DOHH2 (cell line): ENCODE results near the gene PLXNB3.
"Not testable (repeated sequence)": the region's sequence is repeated elsewhere in the genome, so short reads cannot be mapped to it uniquely, and the experiment has no call there.

Source experiments
- H3F3A ChIP-seq: fragments of 200-600 bp; sonication (generic), shearing (Covaris generic); 2 replicates; pipeline ENCODE4 v1.6.0; 2016; ENCODE audit warnings: antibody characterized with exemption, mild to moderate bottlenecking; ENCODE audit not compliant: control insufficient read depth, insufficient read depth
- H3K27ac ChIP-seq: fragments of 200-600 bp; sonication (generic); 2 replicates; pipeline ENCODE4 v1.5.1; 2014; ENCODE audit warnings: low read depth, mild to moderate bottlenecking, low read length, moderate library complexity
- H3K27me3 ChIP-seq: fragments of 200-600 bp; sonication (generic); 2 replicates; pipeline ENCODE4 v1.6.1; 2014; ENCODE audit warnings: mild to moderate bottlenecking, low read length, mixed read lengths; ENCODE audit not compliant: control insufficient read depth
- H3K36me3 ChIP-seq: fragments of 200-600 bp; sonication (generic); 2 replicates; pipeline ENCODE4 v1.6.1; 2014; ENCODE audit warnings: mild to moderate bottlenecking, low read length, moderate library complexity, mixed read lengths; ENCODE audit not compliant: control insufficient read depth
- H3K4me1 ChIP-seq: fragments of 200-600 bp; sonication (generic); 2 replicates; pipeline ENCODE4 v1.6.1; 2014; ENCODE audit warnings: mild to moderate bottlenecking, low read length, mixed read lengths; ENCODE audit not compliant: control insufficient read depth
- H3K4me2 ChIP-seq: fragments of 200-600 bp; sonication (generic); 2 replicates; pipeline ENCODE4 v1.6.0; 2014; ENCODE audit warnings: mild to moderate bottlenecking, low read length, moderate library complexity
- H3K4me3 ChIP-seq: fragments of 200-600 bp; sonication (generic); 2 replicates; pipeline ENCODE4 v1.5.1; 2014; ENCODE audit warnings: mild to moderate bottlenecking, low read length, mixed read lengths
- H3K79me2 ChIP-seq: fragments of 200-600 bp; sonication (generic); 2 replicates; pipeline ENCODE4 v1.6.1; 2014; ENCODE audit warnings: mild to moderate bottlenecking, low read length, mixed read lengths; ENCODE audit not compliant: control insufficient read depth
- H3K9me2 ChIP-seq: fragments of 200-600 bp; sonication (generic); replicated peaks from 2 replicates; pipeline ENCODE4 v1.6.1; 2014; ENCODE audit warnings: mild to moderate bottlenecking, low read length, mixed read lengths; ENCODE audit not compliant: control insufficient read depth
- H3K9me3 ChIP-seq: fragments of 200-600 bp; sonication (generic); 2 replicates; pipeline ENCODE4 v1.6.1; 2014; ENCODE audit warnings: antibody characterized with exemption, low read length, mixed read lengths; ENCODE audit not compliant: control insufficient read depth, insufficient read depth
- H4K20me1 ChIP-seq: fragments of 200-600 bp; sonication (generic); 2 replicates; pipeline ENCODE4 v1.6.0; 2014; ENCODE audit warnings: low read depth, mild to moderate bottlenecking, antibody characterized with exemption, low read length, moderate library complexity; ENCODE audit not compliant: control insufficient read depth, insufficient read depth
- EZH2phosphoT487 ChIP-seq: fragments of 200-600 bp; sonication (generic); IDR thresholded peaks from 2 replicates; pipeline ENCODE4 v1.6.1; 2017; ENCODE audit warnings: borderline replicate concordance, mild to moderate bottlenecking, antibody characterized with exemption, low read length, moderate library complexity, mixed read lengths
- TF ChIP-seq, protein P1 (sequence below): fragments of 200-600 bp; sonication (generic); IDR thresholded peaks from one replicate; pipeline ENCODE4 v1.5.1; 2014; ENCODE audit warnings: antibody characterized with exemption, mild to moderate bottlenecking, low read depth, low read length; ENCODE audit not compliant: poor library complexity, severe bottlenecking

The PLXNB3 gene

DNA sequence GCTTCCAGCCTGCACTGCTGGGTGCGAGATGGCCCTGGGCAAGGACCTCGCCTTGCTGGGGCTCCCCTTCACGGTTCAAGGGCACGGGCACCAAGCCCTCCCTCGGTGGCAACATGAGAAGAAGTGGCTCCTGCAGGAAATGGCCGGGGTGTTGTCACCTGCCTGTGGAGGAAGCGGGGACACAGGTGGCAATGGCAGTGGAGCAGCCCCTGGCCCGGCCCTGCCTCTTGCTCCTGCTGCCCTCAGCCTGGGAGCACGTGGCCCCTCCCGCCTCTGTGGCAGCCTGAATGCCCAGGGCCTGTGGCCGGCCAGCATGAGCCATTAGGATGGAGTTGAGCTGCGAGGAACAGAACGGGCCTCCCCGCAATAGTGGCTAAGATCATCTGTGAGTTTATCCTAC is 22.6 kb upstream of the PLXNB3 start:
- H4K20me1 ChIP-seq: no peaks in the 10 kb centered on the region
- no peaks in the 10 kb centered on the region for H3K27me3 ChIP-seq
- H3K4me2 ChIP-seq: no peak overlapping the region
- peaks cover 6% of the 10 kb centered on the region for H3K4me1 ChIP-seq
- no peaks in the 10 kb centered on the region for H3K36me3 ChIP-seq
- no peaks in the 10 kb centered on the region for H3K9me2 ChIP-seq
- no peaks in the 10 kb centered on the region for H3K9me3 ChIP-seq
- H3K4me3 ChIP-seq: no peak overlapping the region
- TF ChIP-seq EZH2phosphoT487: no peak
- TF ChIP-seq, protein P1, sequence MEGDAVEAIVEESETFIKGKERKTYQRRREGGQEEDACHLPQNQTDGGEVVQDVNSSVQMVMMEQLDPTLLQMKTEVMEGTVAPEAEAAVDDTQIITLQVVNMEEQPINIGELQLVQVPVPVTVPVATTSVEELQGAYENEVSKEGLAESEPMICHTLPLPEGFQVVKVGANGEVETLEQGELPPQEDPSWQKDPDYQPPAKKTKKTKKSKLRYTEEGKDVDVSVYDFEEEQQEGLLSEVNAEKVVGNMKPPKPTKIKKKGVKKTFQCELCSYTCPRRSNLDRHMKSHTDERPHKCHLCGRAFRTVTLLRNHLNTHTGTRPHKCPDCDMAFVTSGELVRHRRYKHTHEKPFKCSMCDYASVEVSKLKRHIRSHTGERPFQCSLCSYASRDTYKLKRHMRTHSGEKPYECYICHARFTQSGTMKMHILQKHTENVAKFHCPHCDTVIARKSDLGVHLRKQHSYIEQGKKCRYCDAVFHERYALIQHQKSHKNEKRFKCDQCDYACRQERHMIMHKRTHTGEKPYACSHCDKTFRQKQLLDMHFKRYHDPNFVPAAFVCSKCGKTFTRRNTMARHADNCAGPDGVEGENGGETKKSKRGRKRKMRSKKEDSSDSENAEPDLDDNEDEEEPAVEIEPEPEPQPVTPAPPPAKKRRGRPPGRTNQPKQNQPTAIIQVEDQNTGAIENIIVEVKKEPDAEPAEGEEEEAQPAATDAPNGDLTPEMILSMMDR: no peak
- no peaks in the 10 kb centered on the region for H3F3A ChIP-seq
- no peaks in the 10 kb centered on the region for H3K79me2 ChIP-seq
- H3K27ac ChIP-seq: no peak overlapping the region

DNA sequence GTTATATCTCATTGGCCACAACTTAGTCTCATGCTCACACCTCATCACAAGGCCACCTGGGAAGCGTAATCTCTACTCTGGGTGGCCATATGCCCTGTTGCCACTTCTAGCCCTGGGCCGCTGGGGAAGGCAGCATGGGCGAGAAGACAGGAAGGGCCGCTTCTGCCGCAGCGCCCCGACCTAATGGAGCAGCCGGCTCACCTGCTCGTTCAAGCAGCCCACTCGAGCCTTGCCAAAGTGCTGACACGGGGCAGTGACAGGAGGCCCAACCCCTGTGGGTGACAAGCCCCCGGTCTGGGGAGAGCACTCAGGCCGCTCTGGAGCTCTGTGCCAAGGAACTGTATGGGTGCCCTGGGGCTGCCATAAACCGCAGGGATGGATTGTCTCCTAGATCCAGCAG is 21.9 kb upstream of the PLXNB3 start:
- H3F3A ChIP-seq, H3K4me3 ChIP-seq, H3K4me2 ChIP-seq, H3K27ac ChIP-seq, H3K4me1 ChIP-seq, H3K27me3 ChIP-seq, H4K20me1 ChIP-seq, H3K79me2 ChIP-seq, H3K9me2 ChIP-seq, H3K36me3 ChIP-seq, H3K9me3 ChIP-seq: not testable (repeated sequence)

DNA sequence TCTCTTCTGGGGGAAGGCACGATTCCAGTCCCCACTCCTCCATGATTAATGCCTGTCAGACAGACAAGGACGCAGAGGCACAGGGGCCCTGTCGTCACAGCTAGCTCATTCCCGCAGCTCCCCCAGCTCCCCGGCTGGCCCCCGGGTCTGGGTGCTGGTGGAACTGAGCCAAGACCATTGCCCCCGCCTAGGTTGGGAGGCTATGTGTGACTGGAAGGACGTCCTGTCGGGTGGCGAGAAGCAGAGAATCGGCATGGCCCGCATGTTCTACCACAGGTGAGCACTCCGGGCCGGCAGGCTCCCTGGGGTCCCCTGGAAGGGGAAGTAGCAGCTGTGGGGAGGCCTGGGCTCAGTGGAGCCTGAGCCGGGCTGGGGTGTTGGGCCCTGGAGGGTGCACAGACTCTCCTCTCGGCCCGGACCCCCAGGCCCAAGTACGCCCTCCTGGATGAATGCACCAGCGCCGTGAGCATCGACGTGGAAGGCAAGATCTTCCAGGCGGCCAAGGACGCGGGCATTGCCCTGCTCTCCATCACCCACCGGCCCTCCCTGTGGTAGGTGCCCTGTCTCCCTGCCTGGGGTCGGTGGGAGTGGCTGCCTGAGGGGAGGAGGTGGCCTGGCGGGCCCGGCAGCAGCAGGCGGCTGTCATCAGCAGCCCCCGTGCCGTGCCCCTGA is 21.1 kb upstream of the PLXNB3 start:
- H3K4me1 ChIP-seq, H3K9me3 ChIP-seq, H3K27ac ChIP-seq, H3K4me3 ChIP-seq, H3K27me3 ChIP-seq, H3K36me3 ChIP-seq, H3K4me2 ChIP-seq, H3K79me2 ChIP-seq, H3K9me2 ChIP-seq, H4K20me1 ChIP-seq, H3F3A ChIP-seq: not testable (repeated sequence)

DNA sequence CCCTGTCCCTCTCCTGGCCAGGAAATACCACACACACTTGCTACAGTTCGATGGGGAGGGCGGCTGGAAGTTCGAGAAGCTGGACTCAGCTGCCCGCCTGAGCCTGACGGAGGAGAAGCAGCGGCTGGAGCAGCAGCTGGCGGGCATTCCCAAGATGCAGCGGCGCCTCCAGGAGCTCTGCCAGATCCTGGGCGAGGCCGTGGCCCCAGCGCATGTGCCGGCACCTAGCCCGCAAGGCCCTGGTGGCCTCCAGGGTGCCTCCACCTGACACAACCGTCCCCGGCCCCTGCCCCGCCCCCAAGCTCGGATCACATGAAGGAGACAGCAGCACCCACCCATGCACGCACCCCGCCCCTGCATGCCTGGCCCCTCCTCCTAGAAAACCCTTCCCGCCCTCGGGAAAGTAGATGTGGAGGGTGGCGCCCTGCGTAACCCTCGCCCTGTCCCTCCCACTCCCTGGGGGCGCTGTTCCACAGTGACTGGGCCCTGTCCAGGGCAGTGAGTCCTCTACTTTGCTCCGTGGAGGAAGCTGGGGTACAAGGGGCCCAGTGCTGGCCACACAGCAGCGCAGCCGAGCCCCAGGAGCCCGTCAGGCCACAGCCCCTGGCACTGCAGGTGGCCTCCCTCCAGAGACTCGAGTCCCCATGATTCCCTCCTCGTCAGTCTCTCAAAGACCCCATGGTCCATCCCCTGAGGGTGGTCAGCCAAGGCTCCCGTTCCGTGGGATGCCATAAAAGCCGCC is 20.4 kb upstream of the PLXNB3 start:
- not testable (repeated sequence) for H3K4me2 ChIP-seq, H3K9me2 ChIP-seq, H3K27me3 ChIP-seq, H3K9me3 ChIP-seq, H4K20me1 ChIP-seq, H3K79me2 ChIP-seq, H3K27ac ChIP-seq, H3F3A ChIP-seq, H3K36me3 ChIP-seq, H3K4me1 ChIP-seq, H3K4me3 ChIP-seq
